ENCODE measurements around the gene TRMT5.

- TF ChIP-seq CTCF (IDR thresholded peaks at IDR 0.05), result no peak
- TF ChIP-seq POLR2A (IDR thresholded peaks at IDR 0.05), result no peak
These were observed 10.7 kb downstream of the TRMT5 start for GRCh38 chr14:60970146-60970545.

Data from esophagus squamous epithelium (tissue), 4 donors.